HepG2 (cell line): ENCODE measurements around the gene BDNF. TPM values are rescaled to one million over a fixed set of nuclear protein-coding genes. Genes with fewer than 3 reads are reported as not detected.

Source experiments
- ATAC-seq: fragments of 200-7000 bp; cut with Tn5 transposase; 3 replicates; pipeline ENCODE4 v1.9.1; 2020; ENCODE audit warnings: mild to moderate bottlenecking, moderate library complexity
- BruUV-seq: library from RNA; stranded (reverse); fragments of 400-500 nt; replicated peaks from 2 replicates; lab custom pipeline; 2021; lab: Mats Ljungman, UMichigan
- CTCF ChIA-PET: fragments of 300-600 bp; formaldehyde crosslinking; extraction: SDS; loops from one replicate; lab custom pipeline; 2021; ENCODE audit warnings: low total read pairs, inconsistent platforms, low intra/inter-chr PET ratio; lab: Yijun Ruan, JAX
- POLR2A ChIA-PET: fragments of 350-600 bp; sonication (Branson Sonifier 250); formaldehyde crosslinking; loops from one replicate; lab custom pipeline; 2020; ENCODE audit warnings: antibody characterized with exemption, inconsistent platforms; lab: Yijun Ruan, JAX
- DNase-seq: peaks from one replicate; pipeline ENCODE4 v3.0.0-alpha.2; 2015; ENCODE audit warnings: low spot score
- FAIRE-seq: peaks from 3 replicates; lab custom pipeline; 2011; peaks lifted over from hg19 to GRCh38; lab: Jason Lieb, UNC
- H2AFZ ChIP-seq: one replicate; pipeline ENCODE4 v1.6.1; 2011; ENCODE audit warnings: low read length, inconsistent platforms
- H3K27ac ChIP-seq: fragments of 300-600 bp; 3 replicates; pipeline ENCODE4 v1.8.0; 2011; ENCODE audit warnings: mixed run types, mild to moderate bottlenecking, mixed read lengths, low read length, inconsistent platforms; ENCODE audit not compliant: insufficient read depth; ENCODE audit errors: extremely low read length
- H3K27me3 ChIP-seq, 2 experiments: fragments of 200-600 bp in 1 of 2; 2 replicates in 1 of 2; 3 replicates in 1 of 2; pipeline versions ENCODE4 v1.6.0 to v1.8.0; 2011; ENCODE audit warnings: low read length in 2 of 2, mild to moderate bottlenecking in 2 of 2, moderate library complexity in 2 of 2, inconsistent platforms in 1 of 2; ENCODE audit not compliant: insufficient read depth in 2 of 2, control insufficient read depth in 1 of 2
- H3K36me3 ChIP-seq, 2 experiments: fragments of 200-600 bp in 1 of 2; replicated peaks in 1 of 2; 2 replicates in 1 of 2; 3 replicates in 1 of 2; pipeline versions ENCODE4 v1.5.1 to v1.8.0; 2011; ENCODE audit warnings: low read length in 2 of 2, inconsistent platforms in 1 of 2; ENCODE audit not compliant: insufficient read depth in 2 of 2, control insufficient read depth in 1 of 2
- H3K4me1 ChIP-seq: 2 replicates; pipeline ENCODE4 v1.5.1; 2012; ENCODE audit warnings: low read length, inconsistent platforms; ENCODE audit not compliant: insufficient read depth
- H3K4me2 ChIP-seq: 2 replicates; pipeline ENCODE4 v1.6.0; 2011; ENCODE audit warnings: low read depth, low read length, inconsistent platforms
- H3K4me3 ChIP-seq, 3 experiments: fragments of 200-600 bp in 1 of 3; sonication (generic), shearing (Covaris generic) in 1 of 3; replicated peaks in 1 of 3; 2 replicates each; pipeline ENCODE4 v1.5.1; 2011 to 2016; ENCODE audit warnings: low read length in 3 of 3, inconsistent platforms in 2 of 3, low read depth in 2 of 3, mild to moderate bottlenecking in 2 of 3, control low read depth in 1 of 3, mixed read lengths in 1 of 3; ENCODE audit not compliant: insufficient read depth in 1 of 3
- H3K79me2 ChIP-seq: one replicate; pipeline ENCODE4 v1.6.1; 2011; ENCODE audit warnings: low read length, inconsistent platforms; ENCODE audit not compliant: insufficient read depth
- H3K9ac ChIP-seq: 2 replicates; pipeline ENCODE4 v1.6.0; 2011; ENCODE audit warnings: mild to moderate bottlenecking, low read depth, low read length, inconsistent platforms; ENCODE audit not compliant: insufficient read depth
- H3K9me3 ChIP-seq: 2 replicates; pipeline ENCODE4 v1.5.1; 2012; ENCODE audit warnings: mild to moderate bottlenecking, low read length
- H4K20me1 ChIP-seq: 2 replicates; pipeline ENCODE4 v1.6.0; 2011; ENCODE audit warnings: inconsistent platforms, mild to moderate bottlenecking, low read length, moderate library complexity; ENCODE audit not compliant: insufficient read depth
- BRF2 ChIP-seq: sonication (generic); formaldehyde crosslinking; IDR thresholded peaks from 2 replicates; pipeline ENCODE4 v1.8.1; 2022; ENCODE audit warnings: mild to moderate bottlenecking, missing genetic modification reagents
- GATA4 ChIP-seq: sonication (generic); IDR thresholded peaks from 2 replicates; pipeline ENCODE4 v1.6.1; 2016; ENCODE audit warnings: antibody characterized with exemption, low read depth, borderline replicate concordance
- HMG20A ChIP-seq: IDR thresholded peaks from 2 replicates; pipeline ENCODE4 v1.6.1; 2016; ENCODE audit warnings: borderline replicate concordance
- HMGXB4 ChIP-seq, 2 experiments: sonication (generic) in 1 of 2; formaldehyde crosslinking in 1 of 2; IDR thresholded peaks; 2 replicates each; pipeline versions ENCODE4 v1.4.0 to v1.6.1; 2018 to 2020; ENCODE audit warnings: missing genetic modification reagents in 2 of 2, borderline replicate concordance in 1 of 2, low read depth in 1 of 2, mild to moderate bottlenecking in 1 of 2, missing biosample characterization in 1 of 2
- HNRNPLL ChIP-seq: fragments of 200-400 bp; formaldehyde crosslinking; IDR thresholded peaks from 2 replicates; pipeline ENCODE4 v1.6.1; 2017; ENCODE audit warnings: mild to moderate bottlenecking, low read depth, low read length; ENCODE audit not compliant: poor library complexity, severe bottlenecking
- ONECUT2 ChIP-seq: sonication (generic); formaldehyde crosslinking; IDR thresholded peaks from 2 replicates; pipeline ENCODE4 v1.4.0; 2020; ENCODE audit warnings: missing genetic modification reagents
- RNF2 ChIP-seq: fragments of 450-650 bp; conservative IDR thresholded peaks from 2 replicates; pipeline ENCODE4 v1.6.1; 2016; ENCODE audit warnings: low read depth
- TBX3 ChIP-seq: fragments of 450-650 bp; IDR thresholded peaks from 2 replicates; pipeline ENCODE4 v1.6.1; 2017; ENCODE audit warnings: antibody characterized with exemption, mild to moderate bottlenecking, inconsistent platforms, borderline replicate concordance
- ZNF12 ChIP-seq: sonication (generic); formaldehyde crosslinking; IDR thresholded peaks from 2 replicates; pipeline ENCODE4 v1.5.0; 2020; ENCODE audit warnings: missing genetic modification reagents
- ZNF30 ChIP-seq: sonication (generic); formaldehyde crosslinking; IDR thresholded peaks from 2 replicates; pipeline ENCODE4 v1.5.0; 2020; ENCODE audit warnings: mild to moderate bottlenecking, missing genetic modification reagents
- ZNF761 ChIP-seq: sonication (generic); formaldehyde crosslinking; conservative IDR thresholded peaks from 2 replicates; pipeline ENCODE4 v1.4.0; 2020; ENCODE audit warnings: mild to moderate bottlenecking, missing genetic modification reagents
- WGBS: methylation state at CpG from one replicate; pipeline ENCODE4 v1.1.6; 2017; ENCODE audit warnings: low lambda C conversion rate; 5-methylcytosine and 5-hydroxymethylcytosine counted together
- in situ Hi-C: cut with HindIII; loops from 2 replicates; pipeline ENCODE4 v1.10.0; 2017; ENCODE audit warnings: low pct_unique_long_range_greater_than_20kb; ENCODE audit not compliant: extremely low pct_ligation_motif_present
- intact Hi-C: fragments of 100-400 bp; cut with micrococcal nuclease; formaldehyde crosslinking; loops from one replicate; pipeline ENCODE4 v1.10.0; 2022; ENCODE audit not compliant: unreplicated experiment
- polyA plus RNA-seq, 8 experiments: library from polyadenylated mRNA; depleted of rRNA in 3 of 8; stranded (reverse) in 7 of 8; unstranded in 1 of 8; fragments of >200 nt; fragmentation: Illumina TruSeq in 4 of 8; extraction: Trizol in 4 of 8; gene quantifications; 2 replicates each; pipeline versions ENCODE4 v1.2.1 to v1.2.3, GENCODE V29; 2011 to 2016; ENCODE audit warnings: low read depth in 4 of 8, missing spikeins in 1 of 8, mixed read lengths in 1 of 8; ENCODE audit not compliant: insufficient read depth in 1 of 8
- total RNA-seq, 5 experiments: library from RNA; depleted of rRNA; stranded (reverse); fragments of >200 nt; fragmentation: Illumina TruSeq; extraction: Trizol; gene quantifications; 2 replicates each; pipeline ENCODE4 v1.2.3, GENCODE V29; 2016; ENCODE audit warnings: low read depth in 1 of 5

The BDNF gene
- total and polyA plus RNA-seq, 2 of the 13 experiments (the other 11 are each of a cell fraction or from before 2014, with no cell fraction given) = 0.02 TPM; not detected in 1

GRCh38 chr11:27721264-27722116 lies 21.2 kb upstream of the BDNF start:
- H3K79me2 ChIP-seq = no peaks in the 10 kb centered on the region

More at GRCh38 chr11:27721264-27722116, 21.2 kb upstream of the BDNF start:
- Histone ChIP-seq H2AFZ (no peak overlapping the region), H3K36me3 (no peaks in the 10 kb centered on the region), H3K27me3 (peaks cover 1 to 31% of the 10 kb centered on the region in 2 experiments; a peak in 2 of 5 replicates), H3K4me1 (no peaks in the 10 kb centered on the region), H3K4me2 (no peak overlapping the region), H3K27ac (no peak overlapping the region), H4K20me1 (no peaks in the 10 kb centered on the region), H3K4me3 (no peak overlapping the region), H3K9ac (no peak overlapping the region), H3K9me3 (no peaks in the 10 kb centered on the region)
- TF ChIP-seq HNRNPLL (no peak), GATA4 (no peak), ZNF761 (CRISPR knock-in tag) (no peak), BRF2 (no peak), HMG20A (CRISPR knock-in tag) (no peak), ONECUT2 (CRISPR knock-in tag) (no peak), TBX3 (no peak), ZNF30 (CRISPR knock-in tag) (no peak), ZNF12 (CRISPR knock-in tag) (no peak), RNF2 (no peak), HMGXB4 (CRISPR knock-in tag; IDR thresholded peaks at IDR 0.05; ENCODE audit: borderline replicate concordance in 1 of 2, low read depth in 1 of 2) (no peak)
- DNase-seq (no peak), FAIRE-seq (no peak), ATAC-seq (no peak)
- no TSS peak for BruUV-seq
- 37% methylated on average over 30 of the region's 37 CpGs for WGBS
- in situ Hi-C loops = no loop called here
- ChIA-PET POLR2A (no interaction called here), CTCF (no interaction called here)
- intact Hi-C loops = no loop called here
